WTC11 (cell line): ENCODE measurements around the gene HIC1. TPM values are rescaled to one million over a fixed set of nuclear protein-coding genes. Genes with fewer than 3 reads are reported as not detected.

Experiments
- ATAC-seq: fragments of 200-7000 bp; cut with Tn5 transposase; 2 replicates; pipeline ENCODE4 v1.10.0; 2021; ENCODE audit warnings: mild to moderate bottlenecking, moderate library complexity
- CTCF ChIA-PET: fragments of 300-600 bp; sonication (Branson Sonifier 250); formaldehyde crosslinking; loops from one replicate; lab custom pipeline; 2021; ENCODE audit warnings: antibody characterized with exemption; lab: Charles Lee
- POLR2A ChIA-PET: fragments of 350-600 bp; sonication (Branson Sonifier 250); formaldehyde crosslinking; loops from one replicate; lab custom pipeline; 2021; ENCODE audit warnings: antibody characterized with exemption; lab: Charles Lee
- DNase-seq: peaks from one replicate; pipeline ENCODE4 v3.0.0; 2021; ENCODE audit warnings: low spot score
- H3K27ac Mint-ChIP-seq: 2 replicates; pipeline ENCODE4 v1.8.0; 2021; ENCODE audit warnings: mixed read lengths
- H3K27me3 Mint-ChIP-seq: 2 replicates; pipeline ENCODE4 v1.8.0; 2021; ENCODE audit warnings: low read depth, mild to moderate bottlenecking, moderate library complexity, mixed read lengths
- H3K36me3 Mint-ChIP-seq: 2 replicates; pipeline ENCODE4 v1.8.0; 2021; ENCODE audit warnings: mixed read lengths
- H3K4me1 Mint-ChIP-seq: 2 replicates; pipeline ENCODE4 v1.8.0; 2022; ENCODE audit warnings: mixed read lengths
- H3K4me3 Mint-ChIP-seq: 2 replicates; pipeline ENCODE4 v1.8.0; 2021; ENCODE audit warnings: mild to moderate bottlenecking, moderate library complexity, mixed read lengths
- H3K9me3 Mint-ChIP-seq: 2 replicates; pipeline ENCODE4 v1.8.0; 2021; ENCODE audit warnings: mixed read lengths
- E2F1 ChIP-seq: sonication (generic); formaldehyde crosslinking; IDR thresholded peaks from 2 replicates; pipeline ENCODE4 v1.8.0; 2022; ENCODE audit warnings: mild to moderate bottlenecking, missing genetic modification reagents
- ETV6 ChIP-seq: sonication (generic); formaldehyde crosslinking; IDR thresholded peaks from 2 replicates; pipeline ENCODE4 v1.8.1; 2022; ENCODE audit warnings: mild to moderate bottlenecking, missing genetic modification reagents
- FOXP4 ChIP-seq: sonication (generic); formaldehyde crosslinking; IDR thresholded peaks from 2 replicates; pipeline ENCODE4 v1.8.0; 2022; ENCODE audit warnings: mild to moderate bottlenecking, missing genetic modification reagents
- GABPB1 ChIP-seq: sonication (generic); formaldehyde crosslinking; IDR thresholded peaks from 2 replicates; pipeline ENCODE4 v1.8.1; 2023; ENCODE audit warnings: mild to moderate bottlenecking, missing genetic modification reagents
- HMGXB4 ChIP-seq: sonication (generic); formaldehyde crosslinking; IDR thresholded peaks from 2 replicates; pipeline ENCODE4 v1.8.1; 2023; ENCODE audit warnings: mild to moderate bottlenecking, moderate library complexity, missing genetic modification reagents
- MXD4 ChIP-seq: fragments of 250-450 bp; sonication (Bioruptor Pico); IDR thresholded peaks from 2 replicates; pipeline ENCODE4 v1.8.0; 2021; ENCODE audit warnings: mild to moderate bottlenecking, moderate library complexity, borderline replicate concordance
- NFATC4 ChIP-seq: fragments of 250-450 bp; sonication (Bioruptor Pico); IDR thresholded peaks from 2 replicates; pipeline ENCODE4 v1.9.0; 2021; ENCODE audit warnings: mild to moderate bottlenecking
- NFYB ChIP-seq: sonication (generic); formaldehyde crosslinking; conservative IDR thresholded peaks from 2 replicates; pipeline ENCODE4 v1.8.0; 2022; ENCODE audit warnings: low read depth, missing genetic modification reagents
- OVOL2 ChIP-seq: fragments of 250-450 bp; sonication (Bioruptor Pico); IDR thresholded peaks from 2 replicates; pipeline ENCODE4 v1.9.0; 2021; ENCODE audit warnings: mild to moderate bottlenecking, borderline replicate concordance
- PRRX2 ChIP-seq: fragments of 250-450 bp; sonication (Bioruptor Pico); IDR thresholded peaks from 2 replicates; pipeline ENCODE4 v1.8.0; 2021; ENCODE audit warnings: mild to moderate bottlenecking
- TCF7 ChIP-seq: sonication (generic); formaldehyde crosslinking; IDR thresholded peaks from 2 replicates; pipeline ENCODE4 v1.8.0; 2022; ENCODE audit warnings: mild to moderate bottlenecking, low read depth, missing genetic modification reagents, moderate library complexity
- TEAD1 ChIP-seq: sonication (generic); formaldehyde crosslinking; IDR thresholded peaks from 2 replicates; pipeline ENCODE4 v1.8.0; 2022; ENCODE audit warnings: mild to moderate bottlenecking, missing genetic modification reagents
- TEAD4 ChIP-seq: sonication (generic); formaldehyde crosslinking; IDR thresholded peaks from 2 replicates; pipeline ENCODE4 v1.8.0; 2022; ENCODE audit warnings: mild to moderate bottlenecking, missing genetic modification reagents
- TP53 ChIP-seq: sonication (generic); formaldehyde crosslinking; IDR thresholded peaks from 2 replicates; pipeline ENCODE4 v1.8.1; 2023; ENCODE audit warnings: mild to moderate bottlenecking, missing genetic modification reagents
- USF1 ChIP-seq: sonication (generic); formaldehyde crosslinking; IDR thresholded peaks from 2 replicates; pipeline ENCODE4 v1.8.0; 2022; ENCODE audit warnings: mild to moderate bottlenecking, missing genetic modification reagents
- ZBTB43 ChIP-seq: sonication (generic); formaldehyde crosslinking; IDR thresholded peaks from 2 replicates; pipeline ENCODE4 v1.8.1; 2023; ENCODE audit warnings: mild to moderate bottlenecking, missing genetic modification reagents
- ZMAT4 ChIP-seq: fragments of 250-450 bp; sonication (Bioruptor Pico); IDR thresholded peaks from 2 replicates; pipeline ENCODE4 v1.9.0; 2021; ENCODE audit warnings: mild to moderate bottlenecking
- ZNF232 ChIP-seq: sonication (generic); formaldehyde crosslinking; IDR thresholded peaks from 2 replicates; pipeline ENCODE4 v1.8.0; 2022; ENCODE audit warnings: mild to moderate bottlenecking, missing genetic modification reagents
- ZNF281 ChIP-seq: sonication (generic); formaldehyde crosslinking; IDR thresholded peaks from 2 replicates; pipeline ENCODE4 v1.8.0; 2023; ENCODE audit warnings: mild to moderate bottlenecking, missing genetic modification reagents
- ZNF423 ChIP-seq: fragments of 250-450 bp; sonication (Bioruptor Pico); IDR thresholded peaks from 2 replicates; pipeline ENCODE4 v2.1.2; 2022; ENCODE audit warnings: mild to moderate bottlenecking, moderate library complexity
- total RNA-seq: library from RNA; stranded (reverse); gene quantifications from 3 replicates; pipeline ENCODE4 v1.2.3, GENCODE V29; 2021

HIC1 gene
- total RNA-seq, 1 experiment from 2014 or later = 0.37 TPM

GRCh38 chr17:2064980-2065785 is 10.3 kb downstream of the HIC1 start (continued):
- TF ChIP-seq FOXP4 (CRISPR knock-in tag) (peak; percentile 35; the same call in 1 of the 2 replicates), HMGXB4 (CRISPR knock-in tag) (no peak)
- TF ChIP-seq, all 79 proteins: peak for 5

GRCh38 chr17:2065949-2066400 is 11.1 kb downstream of the HIC1 start:
- Mint-ChIP-seq H3K36me3 (peaks cover 3% of the 10 kb centered on the region), H3K4me3 (no peak overlapping the region), H3K27ac (no peak overlapping the region)

GRCh38 chr17:2067048-2067561 is 12.2 kb downstream of the HIC1 start:
- H3K4me3 Mint-ChIP-seq = no peak overlapping the region
- DNase-seq (no peak), ATAC-seq (no peak)
- POLR2A ChIA-PET = no interaction called here
- peaks cover 3% of the 10 kb centered on the region for H3K36me3 Mint-ChIP-seq
- H3K27me3 Mint-ChIP-seq = peaks cover 5% of the 10 kb centered on the region; the same call in 1 of the 2 replicates
- CTCF ChIA-PET = interaction anchor here (0.7 to 11.0 kb wide), 4 partner anchors 10 to 237 kb away, joined by 3 to 96 read pairs (median 16); partner anchors contain the start of genes HIC1, SMG6 and SRR
- no peaks in the 10 kb centered on the region for H3K9me3 Mint-ChIP-seq
- no peak overlapping the region for H3K27ac Mint-ChIP-seq
- H3K4me1 Mint-ChIP-seq = peaks cover 35% of the 10 kb centered on the region
- TF ChIP-seq ETV6 (CRISPR knock-in tag) (no peak), USF1 (no peak), ZNF423 (CRISPR knock-in tag) (no peak), TEAD4 (CRISPR knock-in tag) (no peak), TCF7 (CRISPR knock-in tag) (no peak), TEAD1 (CRISPR knock-in tag) (no peak), NFYB (CRISPR knock-in tag) (no peak), MXD4 (CRISPR knock-in tag) (no peak), ZNF232 (CRISPR knock-in tag) (no peak), NFATC4 (CRISPR knock-in tag) (no peak), ZMAT4 (CRISPR knock-in tag) (no peak), GABPB1 (CRISPR knock-in tag) (no peak), ZBTB43 (no peak), PRRX2 (CRISPR knock-in tag) (no peak), TP53 (CRISPR knock-in tag) (no peak), ZNF281 (CRISPR knock-in tag) (no peak), E2F1 (no peak), HMGXB4 (CRISPR knock-in tag) (no peak)

More at GRCh38 chr17:2065949-2066400, 11.1 kb downstream of the HIC1 start:
- POLR2A ChIA-PET = no interaction called here
- peaks cover 34% of the 10 kb centered on the region for H3K4me1 Mint-ChIP-seq
- CTCF ChIA-PET = interaction anchor here (0.9 to 11.0 kb wide), 11 partner anchors 9 to 282 kb away, joined by 3 to 96 read pairs (median 6); partner anchors contain the start of gene HIC1
- DNase-seq (no peak), ATAC-seq (no peak)
- H3K9me3 Mint-ChIP-seq = no peaks in the 10 kb centered on the region
- peaks cover 5% of the 10 kb centered on the region; the same call in 1 of the 2 replicates for H3K27me3 Mint-ChIP-seq
- no peak for TF ChIP-seq OVOL2
